ENCODE data around the gene HLCS. TPM values are rescaled to one million over a fixed set of nuclear protein-coding genes. Genes with fewer than 3 reads are reported as not detected.

The HLCS gene
- total RNA-seq, 1 donor from 2014 or later, result 16.4 TPM

- no peak for DNase-seq (ENCODE audit: low spot score)
- no peak for ATAC-seq
Observed at GRCh38 chr21:36916718-36917117, 49.8 kb downstream of the HLCS start.

GRCh38 chr21:36915696-36916245, 50.7 kb downstream of the HLCS start:
- DNase-seq (ENCODE audit: low spot score) (no peak), ATAC-seq (no peak)

- no peak for ATAC-seq
- DNase-seq (ENCODE audit: low spot score), result no peak
Observed at GRCh38 chr21:36915014-36915695, 51.3 kb downstream of the HLCS start.

- ATAC-seq (no peak), DNase-seq (ENCODE audit: low spot score) (no peak)
Observed at GRCh38 chr21:36914244-36915013, 52.0 kb downstream of the HLCS start.

- DNase-seq (ENCODE audit: low spot score) (no peak), ATAC-seq (no peak)
Observed at GRCh38 chr21:36913247-36914169, 53.0 kb downstream of the HLCS start.

- ATAC-seq (no peak), DNase-seq (ENCODE audit: low spot score) (no peak)
Observed at GRCh38 chr21:36910581-36911307, 55.7 kb downstream of the HLCS start.

- no peak for DNase-seq (ENCODE audit: low spot score)
- ATAC-seq, result no peak
Observed at GRCh38 chr21:36909901-36910561, 56.4 kb downstream of the HLCS start.

GRCh38 chr21:36909423-36909822, 57.0 kb downstream of the HLCS start:
- DNase-seq (ENCODE audit: low spot score) (no peak), ATAC-seq (no peak)

- ATAC-seq (no peak), DNase-seq (ENCODE audit: low spot score) (no peak)
Observed at GRCh38 chr21:36908260-36908908, 58.1 kb downstream of the HLCS start.

- no peak for ATAC-seq
- DNase-seq (ENCODE audit: low spot score), result no peak
Observed at GRCh38 chr21:36904093-36904666, 62.3 kb downstream of the HLCS start.

GRCh38 chr21:36902793-36903192, 63.7 kb downstream of the HLCS start:
- no peak for DNase-seq (ENCODE audit: low spot score)
- no peak for ATAC-seq

GRCh38 chr21:36902331-36902730, 64.1 kb downstream of the HLCS start:
- DNase-seq (ENCODE audit: low spot score) (no peak), ATAC-seq (no peak)

GRCh38 chr21:36901575-36901974, 64.9 kb downstream of the HLCS start:
- ATAC-seq (no peak), DNase-seq (ENCODE audit: low spot score) (no peak)

GRCh38 chr21:36893581-36893980, 72.9 kb downstream of the HLCS start:
- DNase-seq (ENCODE audit: low spot score), result no peak
- no peak for ATAC-seq

GRCh38 chr21:36892201-36892600, 74.3 kb downstream of the HLCS start:
- ATAC-seq, result no peak
- no peak for DNase-seq (ENCODE audit: low spot score)

GRCh38 chr21:36891692-36892091, 74.8 kb downstream of the HLCS start:
- DNase-seq (ENCODE audit: low spot score) (no peak), ATAC-seq (no peak)

GRCh38 chr21:36891121-36891520, 75.3 kb downstream of the HLCS start:
- no peak for DNase-seq (ENCODE audit: low spot score)
- ATAC-seq, result no peak

GRCh38 chr21:36890086-36890485, 76.4 kb downstream of the HLCS start:
- DNase-seq (ENCODE audit: low spot score) (no peak), ATAC-seq (no peak)

GRCh38 chr21:36889401-36889800, 77.1 kb downstream of the HLCS start:
- ATAC-seq (no peak), DNase-seq (ENCODE audit: low spot score) (no peak)
